ENCODE data around the gene IFIT2.

The IFIT2 gene

DNA sequence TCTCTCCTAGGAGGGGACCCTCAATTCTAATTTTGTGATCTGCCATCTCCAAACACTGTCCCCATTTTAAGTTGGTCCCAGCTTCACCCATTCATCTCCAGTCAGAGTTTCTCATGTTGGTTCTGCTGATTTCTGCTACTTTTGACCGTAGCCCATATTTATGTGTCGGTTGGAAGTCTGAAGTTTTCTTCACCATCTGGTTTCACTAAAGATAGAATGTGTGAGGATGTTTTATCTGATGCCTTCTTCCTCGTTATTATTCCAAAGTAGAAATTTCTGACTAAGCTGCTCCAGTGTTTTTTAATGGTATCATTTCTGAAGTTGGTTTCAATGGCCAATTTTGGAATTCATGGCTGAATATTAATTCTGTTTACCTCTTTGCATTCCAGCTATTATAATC, 21.3 kb upstream of the IFIT2 start:
- Histone ChIP-seq H3K36me3 (ENCODE audit: insufficient read depth, low read length) (no peaks in the 10 kb centered on the region), H3F3A (ENCODE audit: insufficient read depth, low read length) (no peaks in the 10 kb centered on the region), H3K4me2 (ENCODE audit: low read length) (no peak overlapping the region), H3K27ac (ENCODE audit: low read depth, low read length, poor library complexity, severe bottlenecking) (no peak overlapping the region), H3K9me2 (ENCODE audit: low read depth, low read length) (no peaks in the 10 kb centered on the region), H3K27me3 (ENCODE audit: insufficient read depth, low read length) (no peaks in the 10 kb centered on the region), H3K79me2 (ENCODE audit: insufficient read depth, low read length) (no peaks in the 10 kb centered on the region), H3K4me3 (ENCODE audit: low read depth, low read length, poor library complexity, severe bottlenecking) (no peak overlapping the region), H3K9me3 (ENCODE audit: low read length) (no peaks in the 10 kb centered on the region), H3K4me1 (ENCODE audit: insufficient read depth, low read length, severe bottlenecking) (no peaks in the 10 kb centered on the region), H3K9ac (ENCODE audit: low read length) (no peak overlapping the region), H2AFZ (ENCODE audit: low read length) (no peak overlapping the region), H4K20me1 (ENCODE audit: insufficient read depth, low read length) (no peaks in the 10 kb centered on the region)
- TF ChIP-seq, protein P1, sequence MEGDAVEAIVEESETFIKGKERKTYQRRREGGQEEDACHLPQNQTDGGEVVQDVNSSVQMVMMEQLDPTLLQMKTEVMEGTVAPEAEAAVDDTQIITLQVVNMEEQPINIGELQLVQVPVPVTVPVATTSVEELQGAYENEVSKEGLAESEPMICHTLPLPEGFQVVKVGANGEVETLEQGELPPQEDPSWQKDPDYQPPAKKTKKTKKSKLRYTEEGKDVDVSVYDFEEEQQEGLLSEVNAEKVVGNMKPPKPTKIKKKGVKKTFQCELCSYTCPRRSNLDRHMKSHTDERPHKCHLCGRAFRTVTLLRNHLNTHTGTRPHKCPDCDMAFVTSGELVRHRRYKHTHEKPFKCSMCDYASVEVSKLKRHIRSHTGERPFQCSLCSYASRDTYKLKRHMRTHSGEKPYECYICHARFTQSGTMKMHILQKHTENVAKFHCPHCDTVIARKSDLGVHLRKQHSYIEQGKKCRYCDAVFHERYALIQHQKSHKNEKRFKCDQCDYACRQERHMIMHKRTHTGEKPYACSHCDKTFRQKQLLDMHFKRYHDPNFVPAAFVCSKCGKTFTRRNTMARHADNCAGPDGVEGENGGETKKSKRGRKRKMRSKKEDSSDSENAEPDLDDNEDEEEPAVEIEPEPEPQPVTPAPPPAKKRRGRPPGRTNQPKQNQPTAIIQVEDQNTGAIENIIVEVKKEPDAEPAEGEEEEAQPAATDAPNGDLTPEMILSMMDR (IDR thresholded peaks at IDR 0.05; ENCODE audit: low read length): no peak
- no peak for TF ChIP-seq EZH2 (IDR thresholded peaks at IDR 0.05; ENCODE audit: borderline replicate concordance, low read length)

DNA sequence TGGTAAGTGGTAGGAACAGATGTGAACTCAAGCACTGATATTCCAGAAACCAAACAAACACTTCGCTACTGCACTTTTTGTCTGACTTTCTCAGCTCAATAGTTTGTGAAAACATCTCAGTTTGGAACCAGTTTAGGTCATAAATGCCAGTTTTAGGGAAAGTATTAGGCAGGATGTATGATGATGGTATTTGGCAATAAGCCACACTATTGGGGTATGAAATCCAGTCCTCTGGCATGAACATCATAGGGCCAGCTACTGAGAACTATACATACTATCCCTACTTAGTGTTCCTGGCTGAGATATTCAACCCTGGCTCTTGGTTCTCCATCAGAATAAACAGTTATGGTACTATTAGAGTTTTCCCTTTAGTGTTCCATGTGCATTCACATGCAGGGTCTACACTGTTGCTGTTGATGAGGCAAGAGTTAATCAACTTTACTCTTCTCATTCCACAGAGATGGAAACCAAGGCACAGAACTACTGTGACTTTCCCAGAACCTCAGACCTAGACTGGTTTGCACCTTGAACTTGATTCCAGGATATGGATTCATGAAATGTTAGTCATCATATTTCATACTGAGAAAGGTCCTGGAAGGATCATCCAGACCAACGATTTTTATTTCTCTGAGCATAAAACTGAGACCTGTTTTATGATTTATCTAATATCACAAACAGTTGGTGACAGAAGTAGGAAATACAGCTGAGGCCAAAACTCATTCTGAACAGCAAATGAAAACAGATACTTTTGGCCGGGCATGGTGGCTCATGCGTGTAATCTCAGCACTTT, 20.0 kb upstream of the IFIT2 start:
- H3K9me2 ChIP-seq (ENCODE audit: low read depth, low read length): no peaks in the 10 kb centered on the region
- H3K4me1 ChIP-seq (ENCODE audit: insufficient read depth, low read length, severe bottlenecking): no peaks in the 10 kb centered on the region
- no peaks in the 10 kb centered on the region for H3K36me3 ChIP-seq (ENCODE audit: insufficient read depth, low read length)
- H3K9ac ChIP-seq (ENCODE audit: low read length): no peak overlapping the region
- H3K4me3 ChIP-seq (ENCODE audit: low read depth, low read length, poor library complexity, severe bottlenecking): no peak overlapping the region
- no peak overlapping the region for H3K4me2 ChIP-seq (ENCODE audit: low read length)
- H3K9me3 ChIP-seq (ENCODE audit: low read length): no peaks in the 10 kb centered on the region
- H3K27ac ChIP-seq (ENCODE audit: low read depth, low read length, poor library complexity, severe bottlenecking): no peak overlapping the region
- no peaks in the 10 kb centered on the region for H3F3A ChIP-seq (ENCODE audit: insufficient read depth, low read length)
- H4K20me1 ChIP-seq (ENCODE audit: insufficient read depth, low read length): no peaks in the 10 kb centered on the region
- no peak overlapping the region for H2AFZ ChIP-seq (ENCODE audit: low read length)
- H3K79me2 ChIP-seq (ENCODE audit: insufficient read depth, low read length): no peaks in the 10 kb centered on the region
- TF ChIP-seq, protein P1 (IDR thresholded peaks at IDR 0.05; ENCODE audit: low read length): no peak
- no peak for TF ChIP-seq EZH2 (IDR thresholded peaks at IDR 0.05; ENCODE audit: borderline replicate concordance, low read length)
- no peaks in the 10 kb centered on the region for H3K27me3 ChIP-seq (ENCODE audit: insufficient read depth, low read length)

DNA sequence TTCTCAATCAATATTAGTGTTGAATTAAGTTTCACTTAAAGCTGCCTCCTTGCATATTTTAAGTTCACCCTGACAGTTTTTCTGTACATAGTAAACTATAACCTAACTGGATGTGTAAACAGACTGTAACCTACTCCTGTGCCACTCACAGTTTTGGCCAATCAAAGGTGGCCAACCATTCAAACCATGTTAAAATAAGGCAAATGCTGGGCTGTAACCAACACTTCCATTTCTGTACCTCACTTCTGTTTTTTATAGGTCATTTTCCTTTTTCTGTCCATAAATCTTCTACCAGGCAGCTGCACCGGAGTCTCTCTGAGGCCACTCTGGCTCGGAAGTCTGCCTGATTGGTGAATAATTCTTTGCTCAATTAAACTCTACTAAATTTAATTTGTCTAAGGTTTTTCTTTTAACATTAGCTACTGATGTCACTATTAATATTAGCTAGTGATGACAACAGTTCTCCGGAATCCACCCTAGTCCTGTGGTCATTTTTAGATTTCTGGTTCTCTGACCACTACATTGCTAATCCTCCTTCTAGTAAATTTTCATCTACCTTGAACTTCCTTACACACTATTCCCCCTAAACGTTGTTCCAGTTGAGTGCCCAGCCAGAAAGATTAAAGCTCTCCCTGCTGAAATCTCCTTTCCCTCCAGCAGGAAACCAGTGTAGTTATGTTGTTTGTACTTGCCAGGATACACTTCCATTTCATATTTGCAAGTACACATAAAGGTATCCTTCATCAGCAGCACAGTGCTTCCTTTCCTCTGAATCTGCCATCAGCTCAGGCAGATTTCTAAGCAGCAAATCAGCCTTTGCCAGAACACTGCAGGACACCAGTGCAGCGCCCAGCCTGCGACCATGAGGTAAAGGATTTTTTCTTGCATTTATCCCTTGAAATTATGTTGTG, 18.6 kb upstream of the IFIT2 start:
- Histone ChIP-seq H3K9me3 (ENCODE audit: low read length) (no peaks in the 10 kb centered on the region), H3K27ac (ENCODE audit: low read depth, low read length, poor library complexity, severe bottlenecking) (no peak overlapping the region), H4K20me1 (ENCODE audit: insufficient read depth, low read length) (no peaks in the 10 kb centered on the region), H3K4me2 (ENCODE audit: low read length) (no peak overlapping the region), H3K27me3 (ENCODE audit: insufficient read depth, low read length) (no peaks in the 10 kb centered on the region), H3F3A (ENCODE audit: insufficient read depth, low read length) (no peaks in the 10 kb centered on the region), H3K9ac (ENCODE audit: low read length) (no peak overlapping the region), H2AFZ (ENCODE audit: low read length) (no peak overlapping the region), H3K4me3 (ENCODE audit: low read depth, low read length, poor library complexity, severe bottlenecking) (no peak overlapping the region), H3K4me1 (ENCODE audit: insufficient read depth, low read length, severe bottlenecking) (no peaks in the 10 kb centered on the region), H3K36me3 (ENCODE audit: insufficient read depth, low read length) (no peaks in the 10 kb centered on the region), H3K9me2 (ENCODE audit: low read depth, low read length) (no peaks in the 10 kb centered on the region), H3K79me2 (ENCODE audit: insufficient read depth, low read length) (no peaks in the 10 kb centered on the region)
- TF ChIP-seq, protein P1 (IDR thresholded peaks at IDR 0.05; ENCODE audit: low read length): no peak
- no peak for TF ChIP-seq EZH2 (IDR thresholded peaks at IDR 0.05; ENCODE audit: borderline replicate concordance, low read length)
